H1 (cell line): ENCODE measurements around the gene PCDH9. TPM values are rescaled to one million over a fixed set of nuclear protein-coding genes. Genes with fewer than 3 reads are reported as not detected.

Source experiments
- CTCF ChIA-PET: fragments of 300-600 bp; sonication (Branson Sonifier 250); formaldehyde crosslinking; loops from one replicate; lab custom pipeline; 2021; ENCODE audit not compliant: partially characterized antibody; lab: Charles Lee
- POLR2A ChIA-PET: fragments of 300-600 bp; sonication (Branson Sonifier 250); formaldehyde crosslinking; loops from one replicate; lab custom pipeline; 2021; ENCODE audit warnings: inconsistent platforms; ENCODE audit not compliant: partially characterized antibody; lab: Charles Lee
- DNase-seq, 2 experiments: peaks; one replicate each; pipeline versions ENCODE4 v3.0.0 to v3.0.0-alpha.2; 2010 to 2022; ENCODE audit warnings: low spot score in 2 of 2, low read depth in 1 of 2, mixed read lengths in 1 of 2
- FAIRE-seq: peaks from 2 replicates; lab custom pipeline; 2011; peaks lifted over from hg19 to GRCh38; lab: Jason Lieb, UNC
- H2AFZ ChIP-seq: 2 replicates; pipeline ENCODE4 v1.8.1; 2012; ENCODE audit warnings: low read length, inconsistent platforms
- H2AK5ac ChIP-seq: 2 replicates; pipeline ENCODE4 v1.6.1; 2013; ENCODE audit warnings: low read depth, low read length
- H2BK120ac ChIP-seq: replicated peaks from 2 replicates; pipeline ENCODE3; 2013; ENCODE audit warnings: low read depth, low read length, inconsistent platforms
- H2BK12ac ChIP-seq: 2 replicates; pipeline ENCODE4 v1.6.1; 2013; ENCODE audit warnings: low read depth, low read length
- H2BK15ac ChIP-seq: 2 replicates; pipeline ENCODE4 v1.6.1; 2013; ENCODE audit warnings: low read length
- H2BK20ac ChIP-seq: 2 replicates; pipeline ENCODE4 v1.6.1; 2013; ENCODE audit warnings: low read length
- H2BK5ac ChIP-seq: 2 replicates; pipeline ENCODE4 v1.6.1; 2013; ENCODE audit warnings: low read depth, low read length
- H3K14ac ChIP-seq: 2 replicates; pipeline ENCODE4 v1.6.1; 2013; ENCODE audit warnings: inconsistent platforms; ENCODE audit not compliant: insufficient read length
- H3K18ac ChIP-seq: 2 replicates; pipeline ENCODE4 v1.6.1; 2013; ENCODE audit warnings: low read length; ENCODE audit errors: extremely low read depth
- H3K23ac ChIP-seq: 2 replicates; pipeline ENCODE4 v1.6.1; 2013; ENCODE audit warnings: inconsistent platforms; ENCODE audit not compliant: insufficient read length
- H3K23me2 ChIP-seq: 2 replicates; pipeline ENCODE4 v1.6.1; 2013; ENCODE audit warnings: low read depth, low read length
- H3K27ac ChIP-seq: 2 replicates; pipeline ENCODE4 v1.6.1; 2011; ENCODE audit warnings: low read depth, low read length, inconsistent platforms
- H3K27me3 ChIP-seq, 4 experiments: replicated peaks in 1 of 4; 1 replicate in 1 of 4; 2 replicates in 3 of 4; pipeline versions ENCODE4 v1.6.1 to v1.8.1; 2011 to 2013; ENCODE audit warnings: low read length in 3 of 4, mild to moderate bottlenecking in 3 of 4, inconsistent platforms in 2 of 4, mixed read lengths in 2 of 4, moderate library complexity in 1 of 4; ENCODE audit not compliant: control insufficient read depth in 3 of 4, insufficient read depth in 3 of 4; ENCODE audit errors: extremely low read depth in 1 of 4
- H3K36me3 ChIP-seq, 4 experiments: 2 replicates each; pipeline versions ENCODE4 v1.6.1 to v1.8.1; 2011 to 2013; ENCODE audit warnings: mild to moderate bottlenecking in 4 of 4, low read length in 3 of 4, moderate library complexity in 2 of 4, control low read depth in 1 of 4, inconsistent platforms in 1 of 4; ENCODE audit not compliant: insufficient read depth in 4 of 4, control insufficient read depth in 2 of 4
- H3K4ac ChIP-seq: replicated peaks from 2 replicates; pipeline ENCODE3; 2013; ENCODE audit warnings: low read length, low read depth, mixed read lengths, inconsistent platforms; ENCODE audit not compliant: insufficient read length
- H3K4me1 ChIP-seq, 4 experiments: replicated peaks in 1 of 4; 1 replicate in 1 of 4; 2 replicates in 3 of 4; pipeline versions ENCODE4 v1.6.1 to v1.8.1; 2011 to 2013; ENCODE audit warnings: low read length in 3 of 4, inconsistent platforms in 2 of 4, mixed read lengths in 1 of 4; ENCODE audit not compliant: insufficient read depth in 4 of 4, control insufficient read depth in 3 of 4
- H3K4me2 ChIP-seq, 2 experiments: 2 replicates each; pipeline versions ENCODE4 v1.6.1 to v1.8.1; 2011 to 2013; ENCODE audit warnings: low read depth in 2 of 2, low read length in 2 of 2, control low read depth in 1 of 2, inconsistent platforms in 1 of 2, mild to moderate bottlenecking in 1 of 2; ENCODE audit not compliant: insufficient read depth in 1 of 2
- H3K4me3 ChIP-seq, 4 experiments: fragments of 200-600, 300-600 bp in 1 of 4; sonication (generic), shearing (Covaris generic), sonication (Bioruptor Twin) in 1 of 4; 2 replicates each; pipeline versions ENCODE4 v1.5.1 to v1.8.1; 2011 to 2016; ENCODE audit warnings: low read length in 4 of 4, low read depth in 3 of 4, control low read depth in 2 of 4, inconsistent platforms in 2 of 4, mild to moderate bottlenecking in 2 of 4, mixed read lengths in 1 of 4, moderate library complexity in 1 of 4; ENCODE audit not compliant: insufficient read depth in 2 of 4; ENCODE audit errors: extremely low read depth in 1 of 4
- H3K56ac ChIP-seq: replicated peaks from 2 replicates; pipeline ENCODE3; 2013; ENCODE audit warnings: low read depth, mild to moderate bottlenecking, mixed read lengths, low read length, inconsistent platforms; ENCODE audit not compliant: insufficient read length
- H3K79me1 ChIP-seq: 2 replicates; pipeline ENCODE4 v1.6.1; 2013; ENCODE audit warnings: low read depth, low read length, control low read depth
- H3K79me2 ChIP-seq, 2 experiments: 2 replicates each; pipeline versions ENCODE4 v1.6.1 to v1.8.1; 2012 to 2013; ENCODE audit warnings: low read length in 2 of 2, mild to moderate bottlenecking in 2 of 2, inconsistent platforms in 1 of 2; ENCODE audit not compliant: insufficient read depth in 2 of 2, control insufficient read depth in 1 of 2
- H3K9ac ChIP-seq, 4 experiments: replicated peaks in 1 of 4; 1 replicate in 1 of 4; 2 replicates in 3 of 4; pipeline versions ENCODE4 v1.6.1 to v1.8.1; 2011 to 2013; ENCODE audit warnings: low read depth in 3 of 4, low read length in 3 of 4, control low read depth in 2 of 4, mild to moderate bottlenecking in 2 of 4, moderate library complexity in 2 of 4, inconsistent platforms in 1 of 4; ENCODE audit errors: extremely low read depth in 1 of 4
- H3K9me3 ChIP-seq, 2 experiments: 2 replicates each; pipeline versions ENCODE4 v1.6.1 to v1.8.1; 2012 to 2013; ENCODE audit warnings: mild to moderate bottlenecking in 2 of 2, moderate library complexity in 2 of 2, control low read depth in 1 of 2, inconsistent platforms in 1 of 2, low read depth in 1 of 2, low read length in 1 of 2, mixed read lengths in 1 of 2; ENCODE audit not compliant: insufficient read depth in 2 of 2
- H4K20me1 ChIP-seq, 2 experiments: replicated peaks in 1 of 2; 2 replicates each; pipeline versions ENCODE3 to v1.8.1; 2011 to 2013; ENCODE audit warnings: inconsistent platforms in 2 of 2, low read length in 2 of 2, mild to moderate bottlenecking in 1 of 2; ENCODE audit not compliant: insufficient read depth in 2 of 2, control insufficient read depth in 1 of 2
- H4K5ac ChIP-seq: 2 replicates; pipeline ENCODE4 v1.6.1; 2013; ENCODE audit warnings: low read length, low read depth, mixed read lengths, inconsistent platforms; ENCODE audit not compliant: insufficient read length
- H4K8ac ChIP-seq: 2 replicates; pipeline ENCODE4 v1.8.0; 2013; ENCODE audit warnings: mild to moderate bottlenecking, moderate library complexity, low read length, inconsistent platforms; ENCODE audit not compliant: insufficient read depth; ENCODE audit errors: extremely low read depth
- H4K91ac ChIP-seq: replicated peaks from 2 replicates; pipeline ENCODE3; 2013; ENCODE audit warnings: low read length, mixed read lengths, inconsistent platforms; ENCODE audit not compliant: insufficient read length
- MAFK ChIP-seq: IDR thresholded peaks from 2 replicates; pipeline ENCODE4 v1.6.1; 2012; ENCODE audit warnings: low read depth, mild to moderate bottlenecking, improper control_type of control experiment, low read length
- TBP ChIP-seq: IDR thresholded peaks from 2 replicates; pipeline ENCODE4 v1.6.1; 2011; ENCODE audit warnings: low read depth, low read length, improper control_type of control experiment
- WGBS, 2 experiments: shearing (Covaris generic) in 1 of 2; methylation state at CpG; one replicate each; pipeline versions ENCODE4 v1.1.6 to v1.1.7; 2013 to 2015; ENCODE audit warnings: low lambda C conversion rate in 2 of 2, mixed read lengths in 2 of 2, inconsistent platforms in 1 of 2, low coverage in 1 of 2, missing lambda C conversion rate in 1 of 2; ENCODE audit not compliant: insufficient replicate concordance in 2 of 2, insufficient coverage in 1 of 2, insufficient read length in 1 of 2; ENCODE audit errors: extremely low coverage in 1 of 2, missing lambda C conversion rate in 1 of 2; 5-methylcytosine and 5-hydroxymethylcytosine counted together
- polyA plus RNA-seq, 7 experiments: library from polyadenylated mRNA; depleted of rRNA in 3 of 7; stranded (reverse) in 5 of 7; unstranded in 2 of 7; fragments of >200 nt in 5 of 7; fragments of 200-250 nt in 2 of 7; gene quantifications; 1 replicate in 5 of 7; 2 replicates in 1 of 7; 4 replicates in 1 of 7; pipeline versions ENCODE4 v1.2.1 to v1.2.3, GENCODE V29; 2011 to 2013; ENCODE audit warnings: missing spikeins in 2 of 7, mixed read lengths in 2 of 7
- total RNA-seq: library from RNA; stranded (reverse); fragmentation: NEBNext Ultra II Directional; extraction: Animal tissue kit (Norgen Biotek cat#: 25700); gene quantifications from 2 replicates; pipeline ENCODE4 v1.2.1, GENCODE V29; 2021

PCDH9 gene
- total and polyA plus RNA-seq, 2 of the 8 experiments (the other 6 are each of a cell fraction or from before 2014, with no cell fraction given), result 0.12 to 0.60 TPM

DNA sequence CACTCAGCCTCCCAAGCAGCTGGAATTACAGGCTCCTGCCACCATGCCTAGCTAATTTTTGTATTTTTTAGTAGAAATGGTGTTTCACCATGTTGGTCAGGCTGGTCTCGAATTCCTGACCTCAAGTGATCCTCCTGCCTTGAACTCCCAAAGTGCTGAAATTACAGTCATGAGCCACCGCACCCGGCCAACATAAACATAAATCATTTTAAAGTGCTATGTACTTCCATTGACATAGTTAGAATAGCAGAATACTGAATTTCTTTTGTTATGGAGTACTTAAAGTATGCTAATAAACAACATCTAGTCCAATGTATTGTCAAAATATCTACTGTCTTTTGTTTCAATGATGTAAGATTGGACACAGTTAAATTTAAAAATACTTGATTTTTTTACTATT is 539.0 kb downstream of the PCDH9 start:
- no peak overlapping the region for H4K5ac ChIP-seq
- ChIA-PET POLR2A (no interaction called here), CTCF (no interaction called here)
- H3K18ac ChIP-seq, result no peak overlapping the region
- H4K20me1 ChIP-seq, result no peaks in the 10 kb centered on the region
- no peaks in the 10 kb centered on the region for H3K27me3 ChIP-seq
- no peaks in the 10 kb centered on the region for H3K79me1 ChIP-seq
- no peak overlapping the region for H3K14ac ChIP-seq
- no peaks in the 10 kb centered on the region for H3K79me2 ChIP-seq
- no peak overlapping the region for H3K4me2 ChIP-seq
- H2AK5ac ChIP-seq, result no peak overlapping the region
- H4K91ac ChIP-seq, result no peak overlapping the region
- H3K4me1 ChIP-seq, result no peaks in the 10 kb centered on the region
- no peak overlapping the region for H2BK20ac ChIP-seq
- no peak overlapping the region for H3K4me3 ChIP-seq
- FAIRE-seq (no peak), DNase-seq (no peak)
- H3K4ac ChIP-seq, result no peak overlapping the region
- 0 out of 4 replicates have a peak, but pooled peaks cover 0 to under 1% of the 10 kb centered on the region in 2 experiments for H3K9me3 ChIP-seq
- H2AFZ ChIP-seq, result no peak overlapping the region
- no peaks in the 10 kb centered on the region for H3K36me3 ChIP-seq
- no peak overlapping the region for H4K8ac ChIP-seq
- H3K23me2 ChIP-seq, result no peaks in the 10 kb centered on the region
- H3K9ac ChIP-seq, result no peak overlapping the region
- H2BK15ac ChIP-seq, result no peak overlapping the region
- no peak overlapping the region for H2BK12ac ChIP-seq
- H3K23ac ChIP-seq, result no peak overlapping the region
- H2BK5ac ChIP-seq, result no peak overlapping the region
- no peak overlapping the region for H3K27ac ChIP-seq
- H2BK120ac ChIP-seq, result no peak overlapping the region
- H3K56ac ChIP-seq, result no peak overlapping the region
- WGBS, 2 experiments, result 57% methylated on average over 3 of the region's 3 CpGs; no CpG with 5 or more reads in 1 of the 2 experiments
- no peak for TF ChIP-seq TBP
- TF ChIP-seq MAFK, result no peak
